IMR-90 (cell line): ENCODE results near the gene FBXO31. TPM values are rescaled to one million over a fixed set of nuclear protein-coding genes. Genes with fewer than 3 reads are reported as not detected.

Experiments
- ATAC-seq: fragments of 200-7000 bp; cut with Tn5 transposase; 2 replicates; pipeline ENCODE4 v1.9.1; 2020; ENCODE audit warnings: low read depth, mild to moderate bottlenecking, moderate library complexity
- BruUV-seq: library from RNA; stranded (reverse); fragments of 400-500 nt; replicated peaks from 2 replicates; lab custom pipeline; 2021; lab: Mats Ljungman, UMichigan
- CTCF ChIA-PET: fragments of 300-600 bp; formaldehyde crosslinking; extraction: SDS; loops from one replicate; lab custom pipeline; 2021; ENCODE audit warnings: antibody characterized with exemption; lab: Yijun Ruan, JAX
- POLR2A ChIA-PET: fragments of 300-600 bp; sonication (Branson Sonifier 250); formaldehyde crosslinking; loops from one replicate; lab custom pipeline; 2022; ENCODE audit warnings: antibody characterized with exemption; ENCODE audit not compliant: unreplicated experiment; lab: Charles Lee
- DNase-seq: peaks from one replicate; pipeline ENCODE4 v3.0.0; 2013
- H2AFZ ChIP-seq: replicated peaks from 2 replicates; pipeline ENCODE3; 2013; ENCODE audit warnings: low read length, mild to moderate bottlenecking; ENCODE audit not compliant: poor library complexity
- H2AK5ac ChIP-seq: 2 replicates; pipeline ENCODE4 v1.6.1; 2013; ENCODE audit warnings: low read depth, low read length, inconsistent platforms
- H2AK9ac ChIP-seq: replicated peaks from 2 replicates; pipeline ENCODE3; 2013; ENCODE audit warnings: mild to moderate bottlenecking, low read depth, low read length, moderate library complexity; ENCODE audit not compliant: poor library complexity
- H2BK120ac ChIP-seq: 2 replicates; pipeline ENCODE4 v1.6.1; 2013; ENCODE audit warnings: low read depth, low read length, inconsistent platforms
- H2BK15ac ChIP-seq: 3 replicates; pipeline ENCODE4 v1.6.1; 2013; ENCODE audit warnings: low read depth, low read length, inconsistent platforms
- H2BK20ac ChIP-seq: 2 replicates; pipeline ENCODE4 v1.6.1; 2013; ENCODE audit warnings: low read depth, mild to moderate bottlenecking, inconsistent platforms, low read length, moderate library complexity
- H2BK5ac ChIP-seq: 2 replicates; pipeline ENCODE4 v1.6.1; 2013; ENCODE audit warnings: mild to moderate bottlenecking, low read depth, low read length, inconsistent platforms; ENCODE audit not compliant: poor library complexity, severe bottlenecking
- H3K14ac ChIP-seq: replicated peaks from 2 replicates; pipeline ENCODE4 v1.6.1; 2013; ENCODE audit warnings: low read depth, low read length, inconsistent platforms
- H3K18ac ChIP-seq: 2 replicates; pipeline ENCODE4 v1.6.1; 2013; ENCODE audit warnings: low read depth, low read length, control low read depth
- H3K23ac ChIP-seq: 2 replicates; pipeline ENCODE4 v1.6.1; 2013; ENCODE audit warnings: low read depth, low read length, inconsistent platforms
- H3K27ac ChIP-seq: 2 replicates; pipeline ENCODE4 v1.5.1; 2013; ENCODE audit warnings: mild to moderate bottlenecking, control low read depth, low read length; ENCODE audit not compliant: insufficient read depth
- H3K27me3 ChIP-seq: 2 replicates; pipeline ENCODE4 v1.6.1; 2013; ENCODE audit warnings: low read length; ENCODE audit not compliant: control insufficient read depth, insufficient read depth
- H3K36me3 ChIP-seq: 2 replicates; pipeline ENCODE4 v1.6.1; 2013; ENCODE audit warnings: low read length, mixed read lengths; ENCODE audit not compliant: control insufficient read depth, insufficient read depth
- H3K4ac ChIP-seq: 2 replicates; pipeline ENCODE4 v1.6.1; 2013; ENCODE audit warnings: low read depth, low read length, inconsistent platforms
- H3K4me1 ChIP-seq: 2 replicates; pipeline ENCODE4 v1.6.1; 2013; ENCODE audit warnings: low read length, mixed read lengths; ENCODE audit not compliant: control insufficient read depth, insufficient read depth
- H3K4me2 ChIP-seq: 2 replicates; pipeline ENCODE4 v1.6.1; 2013; ENCODE audit warnings: low read depth, mild to moderate bottlenecking, control low read depth, low read length, moderate library complexity
- H3K4me3 ChIP-seq: 2 replicates; pipeline ENCODE4 v1.5.1; 2013; ENCODE audit warnings: low read depth, mild to moderate bottlenecking, control low read depth, low read length, moderate library complexity; ENCODE audit not compliant: insufficient read depth
- H3K56ac ChIP-seq: 2 replicates; pipeline ENCODE4 v1.6.1; 2013; ENCODE audit warnings: low read length, inconsistent platforms; ENCODE audit not compliant: insufficient read depth; ENCODE audit errors: extremely low read depth
- H3K79me1 ChIP-seq, 2 experiments: 2 replicates each; pipeline ENCODE4 v1.6.1; 2013; ENCODE audit warnings: low read length in 2 of 2, inconsistent platforms in 1 of 2, low read depth in 1 of 2
- H3K9ac ChIP-seq: 2 replicates; pipeline ENCODE4 v1.6.1; 2013; ENCODE audit warnings: low read depth, low read length, control low read depth
- H3K9me1 ChIP-seq: 2 replicates; pipeline ENCODE4 v1.6.1; 2013; ENCODE audit warnings: low read length, inconsistent platforms; ENCODE audit not compliant: insufficient read depth
- H3K9me3 ChIP-seq: 2 replicates; pipeline ENCODE4 v1.6.1; 2013; ENCODE audit warnings: low read length; ENCODE audit not compliant: control insufficient read depth, insufficient read depth
- H4K20me1 ChIP-seq: 2 replicates; pipeline ENCODE4 v1.6.1; 2013; ENCODE audit warnings: low read length, inconsistent platforms; ENCODE audit not compliant: insufficient read depth
- H4K5ac ChIP-seq: 2 replicates; pipeline ENCODE4 v1.6.1; 2013; ENCODE audit warnings: mild to moderate bottlenecking, low read depth, low read length, control low read depth
- H4K8ac ChIP-seq, 2 experiments: 2 replicates each; pipeline ENCODE4 v1.6.1; 2013; ENCODE audit warnings: low read depth in 2 of 2, low read length in 2 of 2, control low read depth in 1 of 2, inconsistent platforms in 1 of 2
- H4K91ac ChIP-seq: 2 replicates; pipeline ENCODE4 v1.6.1; 2013; ENCODE audit warnings: low read depth, low read length, inconsistent platforms; ENCODE audit not compliant: insufficient read depth
- CTCF ChIP-seq: conservative IDR thresholded peaks from 2 replicates; pipeline ENCODE4 v1.5.1; 2012; ENCODE audit warnings: mild to moderate bottlenecking, low read depth, low read length, improper control_type of control experiment
- SMC3 ChIP-seq: fragments of 150-350 bp; IDR thresholded peaks from 2 replicates; pipeline ENCODE4 v1.6.1; 2016; ENCODE audit warnings: low read depth, mild to moderate bottlenecking, antibody characterized with exemption, low read length, moderate library complexity
- WGBS, 2 experiments: methylation state at CpG; one replicate each; pipeline versions ENCODE4 v1.1.5 to v1.1.7; 2013; ENCODE audit warnings: missing lambda C conversion rate in 2 of 2; ENCODE audit not compliant: insufficient read length in 1 of 2; ENCODE audit errors: extremely low coverage in 2 of 2; 5-methylcytosine and 5-hydroxymethylcytosine counted together
- dilution Hi-C: fragments of 300-500 bp; cut with HindIII; formaldehyde crosslinking; loops from one replicate; pipeline ENCODE4 v1.14.3; 2018; ENCODE audit warnings: low sequenced_read_pairs; ENCODE audit not compliant: unreplicated experiment
- in situ Hi-C: fragments of 300-500 bp; cut with MboI; formaldehyde crosslinking; loops from 3 replicates; pipeline ENCODE4 v1.14.3; 2019; ENCODE audit warnings: low sequenced_read_pairs, inconsistent platforms, mixed read lengths
- intact Hi-C: fragments of 100-400 bp; cut with micrococcal nuclease; formaldehyde crosslinking; loops from 2 replicates; pipeline ENCODE4 v1.10.0; 2022
- polyA plus RNA-seq, 3 experiments: library from polyadenylated mRNA; depleted of rRNA; stranded (reverse); fragments of >200 nt; gene quantifications; 2 replicates each; pipeline ENCODE4 v1.2.3, GENCODE V29; 2012; ENCODE audit warnings: low replicate concordance in 1 of 3
- total RNA-seq: library from RNA; depleted of rRNA; stranded (reverse); fragments of >200 nt; gene quantifications from 2 replicates; pipeline ENCODE4 v1.2.3, GENCODE V29; 2012

Gene FBXO31
- total and polyA plus RNA-seq, 2 of the 4 experiments (the other 2 are of a cell fraction) = 10.4 to 16.9 TPM

GRCh38 chr16:87344165-87344930, 39.2 kb downstream of the FBXO31 start (continued):
- TF ChIP-seq SMC3 = no peak

- no peak overlapping the region for H3K4ac ChIP-seq
- no peak overlapping the region for H3K56ac ChIP-seq
- TF ChIP-seq CTCF = no peak
- no peak overlapping the region for H2BK15ac ChIP-seq
- H3K4me3 ChIP-seq = no peak overlapping the region
- 0 out of 2 replicates have a peak, but pooled peaks cover 7% of the 10 kb centered on the region for H3K9me1 ChIP-seq
- H2AK5ac ChIP-seq = no peak overlapping the region
- peaks cover 44% of the 10 kb centered on the region for H3K36me3 ChIP-seq
- H4K91ac ChIP-seq = no peak overlapping the region
- H2AFZ ChIP-seq = no peak overlapping the region
- peaks cover 3 to 32% of the 10 kb centered on the region in 2 experiments; a peak in 3 of 4 replicates for H3K79me1 ChIP-seq
- ATAC-seq = no peak
- H3K18ac ChIP-seq = no peak overlapping the region
- H3K14ac ChIP-seq = no peak overlapping the region
- no peak overlapping the region for H4K8ac ChIP-seq
- H3K4me1 ChIP-seq = no peaks in the 10 kb centered on the region
- no peak for DNase-seq
- ChIA-PET CTCF (no interaction called here), POLR2A (no interaction called here)
- dilution Hi-C loops (no loop called here), intact Hi-C loops (no loop called here), in situ Hi-C loops (no loop called here)
- no peaks in the 10 kb centered on the region for H3K27me3 ChIP-seq
- no TSS peak for BruUV-seq
- 40% methylated on average over 1 of the region's 11 CpGs; no CpG with 5 or more reads in 1 of the 2 experiments for WGBS, 2 experiments
- no peak overlapping the region for H3K4me2 ChIP-seq
- H2BK20ac ChIP-seq = no peak overlapping the region
- H4K20me1 ChIP-seq = peaks cover 12% of the 10 kb centered on the region
- H3K9ac ChIP-seq = no peak overlapping the region
- H2BK5ac ChIP-seq = no peak overlapping the region
- H3K9me3 ChIP-seq = no peaks in the 10 kb centered on the region
- H2BK120ac ChIP-seq = no peak overlapping the region
- no peak overlapping the region for H3K27ac ChIP-seq
- no peak overlapping the region for H2AK9ac ChIP-seq
- H4K5ac ChIP-seq = no peak overlapping the region
- H3K23ac ChIP-seq = no peak overlapping the region
Observed at GRCh38 chr16:87343753-87344050, 39.9 kb downstream of the FBXO31 start.
